ENCODE measurements around the gene ZFYVE21. TPM values are rescaled to one million over a fixed set of nuclear protein-coding genes. Genes with fewer than 3 reads are reported as not detected.

ZFYVE21 gene
- total RNA-seq, 1 donor from 2014 or later, result 40.2 TPM

GRCh38 chr14:103675957-103676356, 39.7 kb upstream of the ZFYVE21 start:
- Mint-ChIP-seq H3K4me1 (no peaks in the 10 kb centered on the region), H3K27me3 (ENCODE audit: low read depth) (no peaks in the 10 kb centered on the region), H3K4me3 (no peak overlapping the region), H3K36me3 (peaks cover 48% of the 10 kb centered on the region), H3K27ac (no peak overlapping the region), H3K9me3 (no peaks in the 10 kb centered on the region)
- no peak for TF ChIP-seq CTCF (IDR thresholded peaks at IDR 0.05; ENCODE audit: unreplicated experiment)
- no peak for DNase-seq (ENCODE audit: low spot score in 2 of 2, unreplicated experiment in 2 of 2)

DNA sequence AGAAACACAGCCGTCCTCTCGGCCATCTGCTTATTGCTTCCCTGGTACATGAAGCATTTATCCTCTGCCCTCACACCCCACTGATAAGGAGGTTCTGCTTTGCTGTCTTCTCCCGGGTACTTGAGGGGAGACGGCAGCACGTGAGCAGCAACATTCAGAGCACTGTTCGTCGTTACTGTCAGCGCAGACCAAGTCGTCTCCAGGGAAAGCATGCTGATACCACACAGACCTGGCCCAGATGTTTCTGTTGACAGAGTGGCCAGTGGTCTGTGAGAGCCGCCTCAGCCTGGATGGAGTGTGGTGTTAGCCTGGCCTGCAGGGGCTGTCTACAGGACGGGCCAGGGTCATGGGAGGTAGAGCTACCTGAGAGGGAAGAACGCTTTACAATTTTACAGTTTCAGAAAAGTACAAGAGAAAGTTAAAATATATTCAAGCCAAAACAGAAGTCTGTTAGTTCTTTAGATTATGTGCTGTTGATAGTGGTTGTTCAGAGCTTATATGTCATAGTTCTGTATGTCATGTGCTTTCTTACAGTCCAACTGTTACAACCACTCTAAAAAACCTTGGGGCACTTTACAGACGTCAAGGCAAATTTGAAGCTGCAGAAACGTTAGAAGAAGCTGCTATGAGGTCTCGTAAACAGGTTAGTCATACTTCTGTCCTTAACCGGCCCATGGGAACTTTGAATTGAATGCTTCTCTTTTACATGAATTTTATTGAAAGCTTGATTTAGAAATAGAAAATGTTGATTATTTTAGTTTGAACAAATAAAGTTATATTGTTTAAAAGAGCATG, 38.5 kb upstream of the ZFYVE21 start:
- Mint-ChIP-seq H3K4me3 (no peak overlapping the region), H3K27me3 (ENCODE audit: low read depth) (no peaks in the 10 kb centered on the region), H3K36me3 (peaks cover 45% of the 10 kb centered on the region), H3K27ac (peak overlapping the region; percentile 64), H3K9me3 (no peaks in the 10 kb centered on the region), H3K4me1 (no peaks in the 10 kb centered on the region)
- no peak for TF ChIP-seq CTCF (IDR thresholded peaks at IDR 0.05; ENCODE audit: unreplicated experiment)
- no peak for DNase-seq (ENCODE audit: low spot score in 2 of 2, unreplicated experiment in 2 of 2)

GRCh38 chr14:103679351-103679750, 36.3 kb upstream of the ZFYVE21 start:
- DNase-seq (ENCODE audit: low spot score in 2 of 2, unreplicated experiment in 2 of 2), result no peak
- H3K4me1 Mint-ChIP-seq, result no peaks in the 10 kb centered on the region
- no peak overlapping the region for H3K4me3 Mint-ChIP-seq
- H3K9me3 Mint-ChIP-seq, result no peaks in the 10 kb centered on the region
- H3K27ac Mint-ChIP-seq, result no peak overlapping the region
- no peak for TF ChIP-seq CTCF (IDR thresholded peaks at IDR 0.05; ENCODE audit: unreplicated experiment)
- no peaks in the 10 kb centered on the region for H3K27me3 Mint-ChIP-seq (ENCODE audit: low read depth)
- H3K36me3 Mint-ChIP-seq, result peaks cover 33% of the 10 kb centered on the region

DNA sequence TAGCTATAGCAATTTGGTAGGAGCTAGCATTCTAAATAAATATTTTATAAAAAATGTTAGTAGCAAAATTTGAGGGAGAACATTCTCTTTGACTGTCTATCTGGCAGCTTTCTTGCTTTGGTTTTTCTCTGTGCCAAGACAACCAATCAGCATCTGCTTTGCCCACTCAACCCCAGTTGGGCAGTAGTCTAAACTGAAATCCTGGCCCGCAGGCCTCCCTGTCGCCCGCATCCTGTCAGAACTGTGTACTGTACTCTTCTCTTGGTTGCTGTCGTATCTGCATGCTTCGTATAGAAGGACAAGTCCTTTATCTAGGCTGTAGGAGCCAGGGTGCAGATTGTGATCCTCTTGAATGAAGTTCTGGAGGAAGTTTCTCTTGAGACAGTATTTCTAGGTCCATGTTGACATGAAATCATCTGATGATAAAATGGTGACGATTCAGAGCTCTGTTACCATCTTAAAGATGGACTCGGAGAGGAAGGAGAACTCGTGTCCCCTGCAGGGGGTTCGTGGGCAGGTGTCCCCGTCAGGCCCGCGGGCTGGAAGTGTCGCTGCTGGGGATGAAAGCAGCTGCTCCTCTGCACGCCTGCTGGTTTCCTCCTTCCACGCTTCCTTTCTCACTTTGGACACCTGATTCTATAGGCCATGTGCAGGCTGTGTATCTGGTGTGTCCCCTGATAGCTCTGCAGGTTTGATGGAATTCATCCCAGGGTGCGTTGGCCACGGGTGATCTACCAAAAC, 34.9 kb upstream of the ZFYVE21 start:
- no peaks in the 10 kb centered on the region for H3K27me3 Mint-ChIP-seq (ENCODE audit: low read depth)
- DNase-seq (ENCODE audit: low spot score in 2 of 2, unreplicated experiment in 2 of 2), result no peak
- H3K9me3 Mint-ChIP-seq, result no peaks in the 10 kb centered on the region
- peaks cover 31% of the 10 kb centered on the region for H3K36me3 Mint-ChIP-seq
- H3K27ac Mint-ChIP-seq, result no peak overlapping the region
- no peak for TF ChIP-seq CTCF (IDR thresholded peaks at IDR 0.05; ENCODE audit: unreplicated experiment)
- no peak overlapping the region for H3K4me3 Mint-ChIP-seq
- no peaks in the 10 kb centered on the region for H3K4me1 Mint-ChIP-seq

DNA sequence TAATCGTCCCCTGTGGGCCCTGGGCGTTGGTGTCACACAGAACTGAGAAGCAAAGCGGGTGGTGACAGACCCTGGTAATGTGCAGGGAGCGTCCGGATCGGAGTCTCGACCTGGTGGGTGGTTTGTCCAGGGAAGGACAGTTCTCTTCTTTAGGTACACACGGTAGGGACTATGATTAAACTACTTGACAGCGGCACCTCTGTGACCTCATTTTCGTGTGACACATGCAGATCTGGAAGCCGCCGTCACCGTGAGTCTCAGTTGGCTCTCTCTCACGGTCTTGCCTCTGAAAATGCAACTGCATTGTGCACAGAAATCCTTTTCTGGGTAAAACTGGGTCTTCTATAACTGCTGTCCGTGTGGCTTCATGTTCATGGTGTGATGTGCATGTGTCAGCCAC, 32.5 kb upstream of the ZFYVE21 start:
- no peak overlapping the region for H3K4me3 Mint-ChIP-seq
- H3K27me3 Mint-ChIP-seq (ENCODE audit: low read depth), result no peaks in the 10 kb centered on the region
- H3K27ac Mint-ChIP-seq, result no peak overlapping the region
- H3K36me3 Mint-ChIP-seq, result peaks cover 27% of the 10 kb centered on the region
- no peaks in the 10 kb centered on the region for H3K4me1 Mint-ChIP-seq
- H3K9me3 Mint-ChIP-seq, result no peaks in the 10 kb centered on the region
- TF ChIP-seq CTCF (IDR thresholded peaks at IDR 0.05; ENCODE audit: unreplicated experiment), result no peak
- no peak for DNase-seq (ENCODE audit: low spot score in 2 of 2, unreplicated experiment in 2 of 2)
